OCI-LY3 (cell line): ENCODE results near the gene FAM222B.

ENCODE experiments used
- H2AFZ ChIP-seq: fragments of 200-600, 300-600 bp; shearing (Covaris generic); 2 replicates; pipeline ENCODE4 v1.6.0; 2014; ENCODE audit warnings: antibody characterized with exemption, low read depth, low read length
- H3K27ac ChIP-seq: fragments of 200-600, 300-600 bp; sonication (generic); 2 replicates; pipeline ENCODE4 v1.5.1; 2014; ENCODE audit warnings: mild to moderate bottlenecking, low read length, moderate library complexity, mixed read lengths
- H3K27me3 ChIP-seq: fragments of 200-600, 300-600 bp; sonication (generic); 2 replicates; pipeline ENCODE4 v1.6.1; 2014; ENCODE audit warnings: low read depth, low read length, mixed read lengths
- H3K36me3 ChIP-seq: fragments of 200-600, 300-600 bp; sonication (generic); replicated peaks from 2 replicates; pipeline ENCODE3; 2014; ENCODE audit warnings: low read depth, low read length, mixed read lengths
- H3K4me1 ChIP-seq: fragments of 300-600, 200-600 bp; sonication (generic); 2 replicates; pipeline ENCODE4 v1.6.1; 2014; ENCODE audit warnings: low read length, mixed read lengths
- H3K4me2 ChIP-seq: fragments of 200-600, 300-600 bp; sonication (generic); 2 replicates; pipeline ENCODE4 v1.6.1; 2014; ENCODE audit warnings: low read length, mixed read lengths
- H3K4me3 ChIP-seq: fragments of 300-600, 200-600 bp; sonication (generic); 2 replicates; pipeline ENCODE4 v1.5.1; 2014; ENCODE audit warnings: antibody characterized with exemption, mild to moderate bottlenecking, low read length, moderate library complexity
- H3K79me2 ChIP-seq: fragments of 300-600, 200-600 bp; shearing (Covaris generic); 2 replicates; pipeline ENCODE4 v1.6.1; 2014; ENCODE audit warnings: mild to moderate bottlenecking, low read length, mixed read lengths
- H3K9ac ChIP-seq: fragments of 300-600, 200-600 bp; shearing (Covaris generic); 2 replicates; pipeline ENCODE4 v1.6.0; 2014; ENCODE audit warnings: mild to moderate bottlenecking, low read length, moderate library complexity
- H3K9me3 ChIP-seq: fragments of 200-600, 300-600 bp; shearing (Covaris generic); 2 replicates; pipeline ENCODE4 v1.6.1; 2014; ENCODE audit warnings: low read length, mixed read lengths; ENCODE audit not compliant: insufficient read depth
- H4K20me1 ChIP-seq: fragments of 200-600, 300-600 bp; sonication (generic); 2 replicates; pipeline ENCODE4 v1.6.1; 2016; ENCODE audit warnings: low read length, mixed read lengths; ENCODE audit not compliant: insufficient read depth
- EZH2phosphoT487 ChIP-seq: fragments of 200-600 bp; shearing (Covaris generic); IDR thresholded peaks from 2 replicates; pipeline ENCODE4 v1.6.1; 2018; ENCODE audit warnings: antibody characterized with exemption, mixed run types, low read depth
- TF ChIP-seq, protein P1 (sequence below): fragments of 200-600, 300-600 bp; sonication (generic); IDR thresholded peaks from 2 replicates; pipeline ENCODE4 v1.5.1; 2014; ENCODE audit warnings: antibody characterized with exemption, low read length, low read depth

Gene FAM222B

DNA sequence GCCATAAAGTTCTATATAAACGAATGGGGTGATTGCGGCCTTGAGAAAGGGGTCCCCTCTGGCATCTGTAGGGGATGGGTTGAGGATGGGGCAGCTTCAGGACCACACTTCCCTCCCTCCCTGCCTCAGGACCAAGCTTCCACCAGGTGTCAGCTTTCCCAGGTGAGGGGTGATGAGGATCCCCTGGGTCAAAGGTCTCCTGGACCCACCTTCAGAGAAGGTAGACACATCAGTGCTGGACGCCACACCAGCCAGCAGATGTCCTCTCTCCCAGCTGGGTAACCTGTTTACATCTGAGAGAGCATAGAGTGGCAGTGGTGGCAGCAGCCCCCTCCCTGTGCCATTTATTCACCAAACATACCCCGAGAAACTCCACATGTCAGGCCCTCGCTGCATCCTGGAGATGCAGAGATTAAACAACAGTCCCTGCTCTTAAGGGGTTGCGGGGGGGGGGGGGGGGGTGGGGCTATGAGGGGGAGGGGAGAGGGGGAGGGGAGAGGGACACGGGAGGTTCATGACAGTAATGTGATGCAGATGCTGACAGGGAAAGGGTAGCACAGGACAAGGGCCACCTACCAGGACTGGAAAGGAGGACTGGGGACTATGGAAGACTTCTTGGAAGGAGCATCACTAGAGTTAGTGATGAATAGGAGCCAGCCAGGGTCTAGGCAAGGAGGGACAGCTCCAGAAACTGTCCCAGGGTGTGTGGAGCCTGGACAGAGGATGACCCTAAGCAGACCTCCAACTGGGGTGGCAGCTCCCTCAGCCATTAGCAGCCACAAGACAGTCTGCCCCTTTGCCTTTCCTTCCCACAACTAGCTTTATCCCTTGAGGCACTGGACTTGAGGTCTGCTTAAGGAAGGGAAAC lies 135.9 kb downstream of the FAM222B start:
- no peak for TF ChIP-seq EZH2phosphoT487
- TF ChIP-seq, protein P1, sequence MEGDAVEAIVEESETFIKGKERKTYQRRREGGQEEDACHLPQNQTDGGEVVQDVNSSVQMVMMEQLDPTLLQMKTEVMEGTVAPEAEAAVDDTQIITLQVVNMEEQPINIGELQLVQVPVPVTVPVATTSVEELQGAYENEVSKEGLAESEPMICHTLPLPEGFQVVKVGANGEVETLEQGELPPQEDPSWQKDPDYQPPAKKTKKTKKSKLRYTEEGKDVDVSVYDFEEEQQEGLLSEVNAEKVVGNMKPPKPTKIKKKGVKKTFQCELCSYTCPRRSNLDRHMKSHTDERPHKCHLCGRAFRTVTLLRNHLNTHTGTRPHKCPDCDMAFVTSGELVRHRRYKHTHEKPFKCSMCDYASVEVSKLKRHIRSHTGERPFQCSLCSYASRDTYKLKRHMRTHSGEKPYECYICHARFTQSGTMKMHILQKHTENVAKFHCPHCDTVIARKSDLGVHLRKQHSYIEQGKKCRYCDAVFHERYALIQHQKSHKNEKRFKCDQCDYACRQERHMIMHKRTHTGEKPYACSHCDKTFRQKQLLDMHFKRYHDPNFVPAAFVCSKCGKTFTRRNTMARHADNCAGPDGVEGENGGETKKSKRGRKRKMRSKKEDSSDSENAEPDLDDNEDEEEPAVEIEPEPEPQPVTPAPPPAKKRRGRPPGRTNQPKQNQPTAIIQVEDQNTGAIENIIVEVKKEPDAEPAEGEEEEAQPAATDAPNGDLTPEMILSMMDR: no peak
- Histone ChIP-seq H3K36me3 (peaks cover 31% of the 10 kb centered on the region), H4K20me1 (no peaks in the 10 kb centered on the region), H3K9ac (no peak overlapping the region), H3K27me3 (no peaks in the 10 kb centered on the region), H3K79me2 (no peaks in the 10 kb centered on the region), H2AFZ (no peak overlapping the region), H3K4me2 (no peak overlapping the region), H3K4me3 (no peak overlapping the region), H3K4me1 (0 out of 2 replicates have a peak, but pooled peaks cover 2% of the 10 kb centered on the region), H3K27ac (no peak overlapping the region), H3K9me3 (no peaks in the 10 kb centered on the region)
